Measurements from ENCODE around the gene MFAP2.
"Not testable (repeated sequence)": the region's sequence is repeated elsewhere in the genome, so short reads cannot be mapped to it uniquely, and the experiment has no call there.

DNA sequence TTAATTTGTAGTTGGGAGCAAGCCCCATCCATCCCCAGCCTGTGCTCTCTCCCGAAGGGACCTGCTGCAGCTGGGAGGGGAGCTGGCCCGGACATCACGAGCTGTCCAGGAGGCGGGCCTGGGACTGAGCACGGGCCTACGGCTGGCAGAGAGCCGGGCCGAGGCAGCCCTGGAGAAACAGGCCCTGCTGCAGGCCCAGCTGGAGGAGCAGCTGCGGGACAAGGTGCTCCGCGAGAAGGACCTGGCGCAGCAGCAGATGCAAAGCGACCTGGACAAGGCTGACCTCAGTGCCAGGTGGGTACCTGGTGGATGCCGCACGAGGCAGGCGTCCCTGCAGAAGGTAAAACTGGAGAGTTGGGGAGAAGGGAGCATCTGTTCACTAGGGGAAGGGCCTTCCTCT is 43.8 kb downstream of the MFAP2 start:
- TF ChIP-seq, protein P1, sequence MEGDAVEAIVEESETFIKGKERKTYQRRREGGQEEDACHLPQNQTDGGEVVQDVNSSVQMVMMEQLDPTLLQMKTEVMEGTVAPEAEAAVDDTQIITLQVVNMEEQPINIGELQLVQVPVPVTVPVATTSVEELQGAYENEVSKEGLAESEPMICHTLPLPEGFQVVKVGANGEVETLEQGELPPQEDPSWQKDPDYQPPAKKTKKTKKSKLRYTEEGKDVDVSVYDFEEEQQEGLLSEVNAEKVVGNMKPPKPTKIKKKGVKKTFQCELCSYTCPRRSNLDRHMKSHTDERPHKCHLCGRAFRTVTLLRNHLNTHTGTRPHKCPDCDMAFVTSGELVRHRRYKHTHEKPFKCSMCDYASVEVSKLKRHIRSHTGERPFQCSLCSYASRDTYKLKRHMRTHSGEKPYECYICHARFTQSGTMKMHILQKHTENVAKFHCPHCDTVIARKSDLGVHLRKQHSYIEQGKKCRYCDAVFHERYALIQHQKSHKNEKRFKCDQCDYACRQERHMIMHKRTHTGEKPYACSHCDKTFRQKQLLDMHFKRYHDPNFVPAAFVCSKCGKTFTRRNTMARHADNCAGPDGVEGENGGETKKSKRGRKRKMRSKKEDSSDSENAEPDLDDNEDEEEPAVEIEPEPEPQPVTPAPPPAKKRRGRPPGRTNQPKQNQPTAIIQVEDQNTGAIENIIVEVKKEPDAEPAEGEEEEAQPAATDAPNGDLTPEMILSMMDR (IDR thresholded peaks at IDR 0.05) = not testable (repeated sequence)
- TF ChIP-seq POLR2A (IDR thresholded peaks at IDR 0.05; ENCODE audit: low read depth); EP300 (IDR thresholded peaks at IDR 0.05); POLR2AphosphoS5 (IDR thresholded peaks at IDR 0.05): not testable (repeated sequence)
